ENCODE results near the gene KLHDC3. TPM values are rescaled to one million over a fixed set of nuclear protein-coding genes. Genes with fewer than 3 reads are reported as not detected.

Gene KLHDC3
- total RNA-seq, result 129 and 137 TPM in 2 replicates

DNA sequence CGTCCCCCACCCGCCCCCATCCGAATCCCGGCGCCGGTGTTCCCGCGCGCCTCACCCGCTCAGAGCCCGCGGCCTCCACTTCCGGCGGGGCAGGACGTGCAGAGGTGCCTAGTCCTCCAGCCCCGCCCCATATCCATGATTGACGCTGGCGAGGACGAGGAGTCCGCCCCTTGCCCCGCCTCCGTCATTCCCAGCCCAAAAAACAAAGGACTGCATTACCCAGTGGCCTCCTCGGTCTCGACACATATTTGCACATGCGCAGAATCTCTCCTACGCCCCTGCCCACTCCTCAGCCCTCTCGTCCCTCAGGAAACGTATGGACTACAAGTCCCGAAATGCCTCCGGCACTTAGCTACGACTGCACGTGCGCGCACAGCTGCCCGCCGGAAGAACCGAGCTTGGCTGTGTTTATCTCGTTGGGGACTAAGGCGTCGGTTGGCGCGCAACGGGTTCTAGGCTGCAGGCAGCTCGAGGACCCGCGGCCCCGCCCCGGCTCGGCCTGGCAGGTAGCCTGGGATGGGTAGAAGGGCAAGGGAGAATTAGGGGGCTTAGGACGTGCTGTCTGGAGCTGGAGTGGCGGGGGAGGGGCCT lies at the start of gene KLHDC3, which contains the start of gene MEA1:
Gene KLHDC3, plus strand, starts transcription at position 407 of the 591 bp plus-strand sequence. CDS start 2,944 bp downstream, outside the sequence.
Gene MEA1, minus strand, starts transcription at position 104 of the 591 bp plus-strand sequence. CDS start 133 bp downstream, outside the sequence.

DNA sequence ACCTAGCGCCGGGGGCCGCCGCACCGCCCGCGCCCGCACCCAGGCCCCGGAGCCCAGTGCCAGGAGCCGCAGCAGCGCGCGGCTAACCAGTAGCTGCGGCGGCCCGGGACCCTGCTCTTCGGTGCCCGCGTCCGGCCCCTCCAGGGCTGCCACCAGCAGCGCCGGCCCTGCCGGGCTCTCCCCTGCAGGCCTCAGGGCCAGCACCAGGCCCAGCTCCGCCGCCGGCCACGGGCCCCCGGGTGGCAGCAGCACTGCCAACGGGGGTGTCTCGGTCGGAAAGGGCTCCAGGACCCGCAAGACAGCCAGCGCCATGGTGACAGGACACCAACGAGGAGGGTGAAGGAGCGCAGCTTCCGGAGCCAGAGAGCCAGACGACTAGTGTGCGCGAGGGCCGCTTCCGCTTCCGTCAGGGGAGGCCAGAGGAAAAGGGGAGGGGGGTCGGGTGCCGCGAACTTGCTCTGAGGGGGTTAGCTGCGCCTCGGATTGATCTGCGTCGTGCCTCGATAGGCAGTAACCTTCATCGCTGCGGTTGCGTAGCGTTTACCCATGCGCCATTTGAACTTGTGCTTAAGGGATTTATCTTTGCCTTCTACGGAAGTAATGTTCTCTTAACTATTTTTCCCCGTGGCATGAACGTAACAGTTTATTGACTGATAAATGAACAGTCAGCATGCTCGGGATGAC lies 35.1 kb upstream of the KLHDC3 start, which contains the start of gene PEX6:
Gene PEX6, minus strand, starts transcription at position 343 of the 684 bp plus-strand sequence. Its CDS starts 31 bp downstream, at position 312.

DNA sequence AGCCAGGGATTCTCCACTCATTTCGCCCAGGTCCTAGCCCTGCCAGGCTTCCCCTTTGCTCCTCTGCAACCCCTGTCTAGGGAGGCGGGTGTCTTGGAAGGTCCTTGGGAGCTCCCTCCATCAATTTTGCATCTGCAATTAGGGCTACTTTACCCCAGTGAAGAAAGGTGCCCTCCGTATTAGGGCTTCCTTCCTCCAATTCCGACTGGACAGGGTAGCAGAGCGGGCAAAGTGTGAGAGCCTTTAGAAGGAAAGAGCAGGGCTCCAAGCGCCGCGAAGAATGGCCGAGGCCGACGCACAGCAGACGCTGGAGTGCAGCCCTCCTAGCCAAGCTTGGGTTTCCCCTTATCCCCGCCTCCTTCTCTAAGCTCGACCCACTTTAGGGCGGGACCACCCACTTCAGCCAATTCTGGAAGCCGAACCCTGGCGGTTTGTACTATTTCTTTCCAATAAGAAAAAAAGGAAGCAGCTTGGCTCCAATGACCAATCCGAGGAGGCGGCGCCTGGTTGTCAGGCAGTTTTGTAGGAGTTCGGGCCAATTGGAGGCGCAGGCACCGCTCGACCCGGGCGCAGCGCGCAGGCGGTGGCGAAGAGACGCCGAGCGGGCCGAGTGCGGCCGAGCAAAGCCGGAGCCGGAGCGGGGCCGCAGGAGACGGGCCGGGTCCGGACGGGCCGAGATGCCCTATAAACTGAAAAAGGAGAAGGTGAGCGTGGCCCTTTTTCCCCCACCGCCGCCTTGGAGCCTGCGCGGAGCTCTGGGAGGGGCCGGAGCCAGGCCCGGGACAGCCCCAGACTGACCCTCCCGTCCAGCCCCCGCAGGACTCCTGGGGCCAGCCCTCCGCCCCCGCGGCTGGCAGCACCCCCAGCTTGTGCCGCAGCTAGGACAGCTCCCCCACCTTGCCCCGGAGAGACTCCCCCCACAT lies 29.8 kb upstream of the KLHDC3 start, which contains the start of gene PPP2R5D:
Gene PPP2R5D, plus strand, starts transcription at position 570 of the 923 bp plus-strand sequence. Its CDS starts 108 bp downstream, at position 678.

DNA sequence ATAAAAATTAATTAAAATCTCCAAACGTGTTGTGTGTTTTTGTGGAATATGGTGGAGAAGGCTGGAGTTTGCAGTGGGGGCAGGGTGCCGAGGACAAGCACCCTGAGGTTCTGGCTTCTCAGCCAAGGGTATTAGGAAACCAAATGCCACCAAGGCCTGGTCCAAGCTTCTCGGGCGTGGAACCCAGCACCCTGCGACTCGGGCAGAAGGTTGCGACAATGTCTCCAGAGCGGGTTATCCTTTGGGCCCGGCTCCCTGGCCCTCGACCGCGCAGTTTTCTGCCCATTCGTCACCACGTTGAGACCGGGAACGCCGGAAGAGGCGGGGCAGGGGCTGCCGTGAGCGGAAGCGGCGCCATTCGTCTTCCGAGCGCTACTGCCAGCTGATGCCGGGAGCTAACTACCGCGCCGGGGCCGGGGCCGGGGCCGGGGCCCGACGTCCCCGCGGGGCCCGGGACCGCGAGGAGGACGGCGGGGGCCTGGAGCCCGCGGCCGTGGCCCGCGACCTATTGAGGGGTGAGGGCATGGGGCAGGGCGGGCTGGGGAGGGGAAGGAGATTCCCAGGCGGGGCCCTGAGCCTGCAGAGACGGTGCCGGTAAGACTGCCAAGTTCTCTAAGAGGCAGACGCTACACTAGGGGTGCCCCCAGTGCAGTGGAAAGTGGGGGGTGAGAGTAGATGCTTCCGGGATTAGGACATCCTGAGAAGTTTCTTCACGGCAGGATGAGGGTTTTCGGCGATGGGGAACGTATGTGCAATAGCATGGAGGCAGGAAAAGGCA lies 7.4 kb downstream of the KLHDC3 start, which contains the start of gene RRP36:
Gene RRP36, plus strand, starts transcription at position 354 of the 778 bp plus-strand sequence. Its CDS starts 32 bp downstream, at position 386.

GRCh38 chr6:43053545-43054205 lies 39.6 kb downstream of the KLHDC3 start, which contains the start of gene CUL7:
Gene CUL7, minus strand, starts transcription at chr6:43053851. Its CDS starts 1,063 bp downstream, at chr6:43052788.

DNA sequence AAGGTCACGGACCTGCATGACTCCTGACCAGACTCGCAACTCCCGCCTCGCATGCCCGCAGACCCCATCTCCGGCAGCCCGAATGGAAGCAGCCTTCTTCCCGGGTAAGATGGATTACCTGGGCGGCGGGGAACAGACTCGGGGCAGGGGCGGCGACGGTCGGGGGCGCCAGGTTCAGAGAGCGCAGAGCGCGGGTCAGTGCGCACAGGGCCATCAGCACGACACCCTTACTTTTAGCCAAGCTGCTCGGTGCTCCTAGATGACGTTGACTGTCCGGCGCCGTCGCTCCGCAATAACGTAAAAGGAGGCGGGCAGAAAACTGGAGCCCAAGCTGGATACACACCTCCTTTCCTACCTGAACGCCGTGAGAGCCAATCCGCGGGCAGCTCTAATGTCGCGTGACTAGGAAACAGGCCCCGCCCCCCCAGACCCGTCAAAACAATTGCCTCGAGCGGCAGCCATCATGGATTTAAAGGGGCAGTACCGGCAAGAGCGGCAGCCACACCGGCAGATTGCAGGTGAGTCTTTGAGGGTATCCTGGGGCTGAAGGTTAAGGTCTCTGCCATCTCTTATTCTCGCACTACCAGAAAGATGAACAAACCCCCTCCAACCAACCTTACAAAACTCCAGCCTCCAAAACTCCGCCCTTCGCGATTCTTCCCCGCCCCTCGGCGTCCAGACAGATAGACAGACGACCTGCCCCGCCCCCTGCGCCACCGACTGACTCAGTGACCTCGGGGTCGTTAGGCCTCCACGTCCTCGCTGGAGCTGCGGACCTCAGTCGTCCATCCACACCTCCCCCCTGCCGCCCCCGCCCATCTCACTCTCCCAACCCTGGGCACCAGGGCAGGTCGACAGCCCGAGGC lies 45.4 kb downstream of the KLHDC3 start, which contains the start of the genes KLC4 and MRPL2:
Gene KLC4, plus strand, starts transcription at position 464 of the 866 bp plus-strand sequence. CDS start 1,705 bp downstream, outside the sequence.
Gene MRPL2, minus strand, starts transcription at position 267 of the 866 bp plus-strand sequence. Its CDS starts 53 bp downstream, at position 214.

Other genes starting within 250 kb of the KLHDC3 start
- 6.2 and 6.9 TPM in 2 replicates for gene BICRAL, start 232.2 kb upstream of the KLHDC3 start, total RNA-seq
- 148 and 153 TPM in 2 replicates for gene RPL7L1, start 134.6 kb upstream of the KLHDC3 start, total RNA-seq
- gene PTCRA, start 98.2 kb upstream of the KLHDC3 start, total RNA-seq, result not detected in 2 replicates
- gene CNPY3, start 84.8 kb upstream of the KLHDC3 start, total RNA-seq, result 24.6 and 28.4 TPM in 2 replicates
- 0.33 TPM in 1 of 2 replicates, not detected in the other for gene GNMT, start 53.5 kb upstream of the KLHDC3 start, total RNA-seq
- 11.8 and 20.3 TPM in 2 replicates for gene PEX6, start 35.1 kb upstream of the KLHDC3 start, total RNA-seq
- 44.0 and 50.3 TPM in 2 replicates for gene PPP2R5D, start 29.7 kb upstream of the KLHDC3 start, total RNA-seq
- gene MEA1, start 303 bp upstream of the KLHDC3 start, total RNA-seq, result 45.5 and 46.4 TPM in 2 replicates
- gene RRP36, start 7.4 kb downstream of the KLHDC3 start, total RNA-seq, result 102 and 110 TPM in 2 replicates
- 26.7 and 50.0 TPM in 2 replicates for gene CUL7, start 39.6 kb downstream of the KLHDC3 start, total RNA-seq
- gene MRPL2, start 45.2 kb downstream of the KLHDC3 start, total RNA-seq, result 19.1 and 26.5 TPM in 2 replicates
- 15.9 and 17.0 TPM in 2 replicates for gene KLC4, start 45.4 kb downstream of the KLHDC3 start, total RNA-seq
- 12.0 and 35.6 TPM in 2 replicates for gene PTK7, start 62.1 kb downstream of the KLHDC3 start, total RNA-seq
- 24.8 TPM in 2 replicates for gene SRF, start 157.0 kb downstream of the KLHDC3 start, total RNA-seq
- 24.9 and 31.7 TPM in 2 replicates for gene CUL9, start 167.9 kb downstream of the KLHDC3 start, total RNA-seq
- 30.8 and 45.7 TPM in 2 replicates for gene DNPH1, start 215.2 kb downstream of the KLHDC3 start, total RNA-seq
- 0.10 TPM in 1 of 2 replicates, not detected in the other for gene TTBK1, start 229.2 kb downstream of the KLHDC3 start, total RNA-seq

Measured in vein endothelial cell (primary cell).